Measurements from ENCODE around the gene EPG5. TPM values are rescaled to one million over a fixed set of nuclear protein-coding genes. Genes with fewer than 3 reads are reported as not detected.
"Not testable (repeated sequence)": the region's sequence is repeated elsewhere in the genome, so short reads cannot be mapped to it uniquely, and the experiment has no call there.

EPG5 gene
- polyA plus RNA-seq, 1 donor from 2014 or later, result 18.0 TPM

DNA sequence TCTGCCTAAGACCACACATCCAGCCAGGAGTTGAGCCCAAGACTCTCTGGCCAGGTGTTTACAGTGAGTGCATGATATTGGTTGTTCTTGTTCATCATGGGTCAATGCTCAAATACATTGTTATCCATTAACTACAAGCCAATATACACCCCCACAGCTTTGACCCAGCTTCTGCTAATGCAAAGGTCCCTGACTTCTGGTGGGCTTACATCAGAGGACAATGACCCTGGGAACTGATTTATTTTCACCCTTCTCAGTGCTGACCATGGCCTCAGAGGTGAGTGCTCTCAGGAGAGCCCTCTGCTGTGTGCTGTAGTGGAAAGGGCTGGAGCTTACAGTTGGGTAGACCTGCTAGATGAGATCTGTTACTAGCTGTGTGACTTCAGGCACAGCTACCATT, 152.4 kb downstream of the EPG5 start:
- not testable (repeated sequence) for H3K9me2 ChIP-seq (ENCODE audit: insufficient read depth, low read length)

DNA sequence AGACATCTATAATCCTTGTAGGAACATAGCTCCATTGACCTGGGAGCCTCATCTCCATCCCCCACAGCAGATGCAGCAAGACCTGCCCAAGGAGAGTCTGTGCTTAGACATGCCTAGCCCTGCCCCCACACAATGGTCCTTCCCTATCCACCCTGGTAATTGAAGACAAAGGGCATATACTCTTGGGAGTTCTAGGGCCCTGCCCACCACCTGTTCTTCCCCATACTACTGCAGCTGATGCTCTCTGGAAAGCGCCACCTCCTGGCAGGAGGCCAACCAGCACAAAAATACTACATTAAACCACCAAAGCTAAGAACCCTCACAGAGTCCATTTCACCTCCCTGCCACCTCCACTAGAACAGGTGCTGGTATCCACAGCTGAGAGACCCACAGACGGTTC, 160.0 kb downstream of the EPG5 start:
- not testable (repeated sequence) for H2AFZ ChIP-seq (ENCODE audit: low read depth, low read length); H4K20me1 ChIP-seq (ENCODE audit: insufficient read depth); H3K27me3 ChIP-seq (ENCODE audit: insufficient read depth, low read depth, low read length); H3K9me2 ChIP-seq (ENCODE audit: insufficient read depth, low read length); H3K4me2 ChIP-seq (ENCODE audit: low read length); H3F3A ChIP-seq (ENCODE audit: insufficient read depth, low read length, poor library complexity, severe bottlenecking); H3K79me2 ChIP-seq (replicated peaks; ENCODE audit: insufficient read depth, low read length); H3K27ac ChIP-seq (ENCODE audit: low read length); H3K4me3 ChIP-seq (ENCODE audit: low read length); H3K36me3 ChIP-seq (ENCODE audit: insufficient read depth, low read length); H3K9ac ChIP-seq (ENCODE audit: low read length); H3K9me3 ChIP-seq (ENCODE audit: low read length)

More for the DNA sequence above, 152.4 kb downstream of the EPG5 start:
- H3F3A ChIP-seq (ENCODE audit: insufficient read depth, low read length, poor library complexity, severe bottlenecking); H3K27me3 ChIP-seq (ENCODE audit: insufficient read depth, low read depth, low read length); H4K20me1 ChIP-seq (ENCODE audit: insufficient read depth); H3K36me3 ChIP-seq (ENCODE audit: insufficient read depth, low read length); H3K27ac ChIP-seq (ENCODE audit: low read length); H3K79me2 ChIP-seq (replicated peaks; ENCODE audit: insufficient read depth, low read length); H3K4me2 ChIP-seq (ENCODE audit: low read length); H3K4me3 ChIP-seq (ENCODE audit: low read length); H3K9me3 ChIP-seq (ENCODE audit: low read length); H3K9ac ChIP-seq (ENCODE audit: low read length); H2AFZ ChIP-seq (ENCODE audit: low read depth, low read length): not testable (repeated sequence)

DNA sequence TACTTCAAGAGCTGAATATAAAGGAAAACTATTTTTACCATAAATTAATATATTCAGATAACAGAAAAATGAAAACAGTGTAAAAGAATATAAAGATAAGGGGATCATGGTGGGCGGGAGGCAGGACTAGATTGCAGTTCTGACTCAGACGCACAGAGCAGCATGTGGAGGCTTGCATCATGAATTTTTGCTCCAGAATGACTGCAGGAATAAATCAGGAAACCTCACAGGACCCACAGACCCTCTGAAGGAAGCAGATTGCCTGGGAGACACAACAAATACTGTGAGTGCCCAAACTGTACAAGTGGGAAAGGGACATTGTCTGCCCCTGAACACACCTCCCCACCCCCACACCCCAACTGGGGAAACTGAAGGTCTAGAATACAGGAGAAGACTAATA, 160.9 kb downstream of the EPG5 start:
- H3K4me2 ChIP-seq (ENCODE audit: low read length), result no peak overlapping the region

More for the DNA sequence above, 160.9 kb downstream of the EPG5 start:
- TF ChIP-seq RAD21 (conservative IDR thresholded peaks at IDR 0.05), result no peak
- no peak for TF ChIP-seq POLR2AphosphoS5 (IDR thresholded peaks at IDR 0.05)
- no peak for TF ChIP-seq TAF1 (IDR thresholded peaks at IDR 0.05; ENCODE audit: low read depth)
- TF ChIP-seq, protein P1, sequence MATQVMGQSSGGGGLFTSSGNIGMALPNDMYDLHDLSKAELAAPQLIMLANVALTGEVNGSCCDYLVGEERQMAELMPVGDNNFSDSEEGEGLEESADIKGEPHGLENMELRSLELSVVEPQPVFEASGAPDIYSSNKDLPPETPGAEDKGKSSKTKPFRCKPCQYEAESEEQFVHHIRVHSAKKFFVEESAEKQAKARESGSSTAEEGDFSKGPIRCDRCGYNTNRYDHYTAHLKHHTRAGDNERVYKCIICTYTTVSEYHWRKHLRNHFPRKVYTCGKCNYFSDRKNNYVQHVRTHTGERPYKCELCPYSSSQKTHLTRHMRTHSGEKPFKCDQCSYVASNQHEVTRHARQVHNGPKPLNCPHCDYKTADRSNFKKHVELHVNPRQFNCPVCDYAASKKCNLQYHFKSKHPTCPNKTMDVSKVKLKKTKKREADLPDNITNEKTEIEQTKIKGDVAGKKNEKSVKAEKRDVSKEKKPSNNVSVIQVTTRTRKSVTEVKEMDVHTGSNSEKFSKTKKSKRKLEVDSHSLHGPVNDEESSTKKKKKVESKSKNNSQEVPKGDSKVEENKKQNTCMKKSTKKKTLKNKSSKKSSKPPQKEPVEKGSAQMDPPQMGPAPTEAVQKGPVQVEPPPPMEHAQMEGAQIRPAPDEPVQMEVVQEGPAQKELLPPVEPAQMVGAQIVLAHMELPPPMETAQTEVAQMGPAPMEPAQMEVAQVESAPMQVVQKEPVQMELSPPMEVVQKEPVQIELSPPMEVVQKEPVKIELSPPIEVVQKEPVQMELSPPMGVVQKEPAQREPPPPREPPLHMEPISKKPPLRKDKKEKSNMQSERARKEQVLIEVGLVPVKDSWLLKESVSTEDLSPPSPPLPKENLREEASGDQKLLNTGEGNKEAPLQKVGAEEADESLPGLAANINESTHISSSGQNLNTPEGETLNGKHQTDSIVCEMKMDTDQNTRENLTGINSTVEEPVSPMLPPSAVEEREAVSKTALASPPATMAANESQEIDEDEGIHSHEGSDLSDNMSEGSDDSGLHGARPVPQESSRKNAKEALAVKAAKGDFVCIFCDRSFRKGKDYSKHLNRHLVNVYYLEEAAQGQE (IDR thresholded peaks at IDR 0.05; ENCODE audit: borderline replicate concordance), result no peak
- TF ChIP-seq SMC3 (conservative IDR thresholded peaks at IDR 0.05; ENCODE audit: poor library complexity), result no peak
- TF ChIP-seq MXI1 (conservative IDR thresholded peaks at IDR 0.05; ENCODE audit: poor library complexity, severe bottlenecking), result no peak
- no peak for TF ChIP-seq EP300 (conservative IDR thresholded peaks at IDR 0.05; ENCODE audit: poor library complexity, severe bottlenecking)
- TF ChIP-seq EZH2 (IDR thresholded peaks at IDR 0.05; ENCODE audit: borderline replicate concordance, insufficient read depth, low read length, poor library complexity, severe bottlenecking), result no peak
- TF ChIP-seq, protein P2, sequence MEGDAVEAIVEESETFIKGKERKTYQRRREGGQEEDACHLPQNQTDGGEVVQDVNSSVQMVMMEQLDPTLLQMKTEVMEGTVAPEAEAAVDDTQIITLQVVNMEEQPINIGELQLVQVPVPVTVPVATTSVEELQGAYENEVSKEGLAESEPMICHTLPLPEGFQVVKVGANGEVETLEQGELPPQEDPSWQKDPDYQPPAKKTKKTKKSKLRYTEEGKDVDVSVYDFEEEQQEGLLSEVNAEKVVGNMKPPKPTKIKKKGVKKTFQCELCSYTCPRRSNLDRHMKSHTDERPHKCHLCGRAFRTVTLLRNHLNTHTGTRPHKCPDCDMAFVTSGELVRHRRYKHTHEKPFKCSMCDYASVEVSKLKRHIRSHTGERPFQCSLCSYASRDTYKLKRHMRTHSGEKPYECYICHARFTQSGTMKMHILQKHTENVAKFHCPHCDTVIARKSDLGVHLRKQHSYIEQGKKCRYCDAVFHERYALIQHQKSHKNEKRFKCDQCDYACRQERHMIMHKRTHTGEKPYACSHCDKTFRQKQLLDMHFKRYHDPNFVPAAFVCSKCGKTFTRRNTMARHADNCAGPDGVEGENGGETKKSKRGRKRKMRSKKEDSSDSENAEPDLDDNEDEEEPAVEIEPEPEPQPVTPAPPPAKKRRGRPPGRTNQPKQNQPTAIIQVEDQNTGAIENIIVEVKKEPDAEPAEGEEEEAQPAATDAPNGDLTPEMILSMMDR (IDR thresholded peaks at IDR 0.05; ENCODE audit: poor library complexity, severe bottlenecking), result no peak
- Histone ChIP-seq H3K27ac (ENCODE audit: low read length) (no peak overlapping the region), H2AFZ (ENCODE audit: low read depth, low read length) (no peak overlapping the region), H3K79me2 (replicated peaks; ENCODE audit: insufficient read depth, low read length) (no peaks in the 10 kb centered on the region), H3K27me3 (ENCODE audit: insufficient read depth, low read depth, low read length) (no peaks in the 10 kb centered on the region), H3K9ac (ENCODE audit: low read length) (no peak overlapping the region), H3K36me3 (ENCODE audit: insufficient read depth, low read length) (no peaks in the 10 kb centered on the region), H4K20me1 (ENCODE audit: insufficient read depth) (no peaks in the 10 kb centered on the region), H3F3A (ENCODE audit: insufficient read depth, low read length, poor library complexity, severe bottlenecking) (no peaks in the 10 kb centered on the region), H3K4me3 (ENCODE audit: low read length) (no peak overlapping the region), H3K9me3 (ENCODE audit: low read length) (peaks cover 3% of the 10 kb centered on the region), H3K9me2 (ENCODE audit: insufficient read depth, low read length) (no peaks in the 10 kb centered on the region)
